IMR-90 (cell line): ENCODE measurements around the gene PHF21B. TPM values are rescaled to one million over a fixed set of nuclear protein-coding genes. Genes with fewer than 3 reads are reported as not detected.

Source experiments
- ATAC-seq: fragments of 200-7000 bp; cut with Tn5 transposase; 2 replicates; pipeline ENCODE4 v1.9.1; 2020; ENCODE audit warnings: low read depth, mild to moderate bottlenecking, moderate library complexity
- BruUV-seq: library from RNA; stranded (reverse); fragments of 400-500 nt; replicated peaks from 2 replicates; lab custom pipeline; 2021; lab: Mats Ljungman, UMichigan
- CTCF ChIA-PET: fragments of 300-600 bp; formaldehyde crosslinking; extraction: SDS; loops from one replicate; lab custom pipeline; 2021; ENCODE audit warnings: antibody characterized with exemption; lab: Yijun Ruan, JAX
- POLR2A ChIA-PET: fragments of 300-600 bp; sonication (Branson Sonifier 250); formaldehyde crosslinking; loops from one replicate; lab custom pipeline; 2022; ENCODE audit warnings: antibody characterized with exemption; ENCODE audit not compliant: unreplicated experiment; lab: Charles Lee
- DNase-seq: peaks from one replicate; pipeline ENCODE4 v3.0.0; 2013
- H2AFZ ChIP-seq: replicated peaks from 2 replicates; pipeline ENCODE3; 2013; ENCODE audit warnings: low read length, mild to moderate bottlenecking; ENCODE audit not compliant: poor library complexity
- H2AK5ac ChIP-seq: 2 replicates; pipeline ENCODE4 v1.6.1; 2013; ENCODE audit warnings: low read depth, low read length, inconsistent platforms
- H2AK9ac ChIP-seq: replicated peaks from 2 replicates; pipeline ENCODE3; 2013; ENCODE audit warnings: mild to moderate bottlenecking, low read depth, low read length, moderate library complexity; ENCODE audit not compliant: poor library complexity
- H2BK120ac ChIP-seq: 2 replicates; pipeline ENCODE4 v1.6.1; 2013; ENCODE audit warnings: low read depth, low read length, inconsistent platforms
- H2BK15ac ChIP-seq: 3 replicates; pipeline ENCODE4 v1.6.1; 2013; ENCODE audit warnings: low read depth, low read length, inconsistent platforms
- H2BK20ac ChIP-seq: 2 replicates; pipeline ENCODE4 v1.6.1; 2013; ENCODE audit warnings: low read depth, mild to moderate bottlenecking, inconsistent platforms, low read length, moderate library complexity
- H2BK5ac ChIP-seq: 2 replicates; pipeline ENCODE4 v1.6.1; 2013; ENCODE audit warnings: mild to moderate bottlenecking, low read depth, low read length, inconsistent platforms; ENCODE audit not compliant: poor library complexity, severe bottlenecking
- H3K14ac ChIP-seq: replicated peaks from 2 replicates; pipeline ENCODE4 v1.6.1; 2013; ENCODE audit warnings: low read depth, low read length, inconsistent platforms
- H3K18ac ChIP-seq: 2 replicates; pipeline ENCODE4 v1.6.1; 2013; ENCODE audit warnings: low read depth, low read length, control low read depth
- H3K23ac ChIP-seq: 2 replicates; pipeline ENCODE4 v1.6.1; 2013; ENCODE audit warnings: low read depth, low read length, inconsistent platforms
- H3K27ac ChIP-seq: 2 replicates; pipeline ENCODE4 v1.5.1; 2013; ENCODE audit warnings: mild to moderate bottlenecking, control low read depth, low read length; ENCODE audit not compliant: insufficient read depth
- H3K27me3 ChIP-seq: 2 replicates; pipeline ENCODE4 v1.6.1; 2013; ENCODE audit warnings: low read length; ENCODE audit not compliant: control insufficient read depth, insufficient read depth
- H3K36me3 ChIP-seq: 2 replicates; pipeline ENCODE4 v1.6.1; 2013; ENCODE audit warnings: low read length, mixed read lengths; ENCODE audit not compliant: control insufficient read depth, insufficient read depth
- H3K4ac ChIP-seq: 2 replicates; pipeline ENCODE4 v1.6.1; 2013; ENCODE audit warnings: low read depth, low read length, inconsistent platforms
- H3K4me1 ChIP-seq: 2 replicates; pipeline ENCODE4 v1.6.1; 2013; ENCODE audit warnings: low read length, mixed read lengths; ENCODE audit not compliant: control insufficient read depth, insufficient read depth
- H3K4me2 ChIP-seq: 2 replicates; pipeline ENCODE4 v1.6.1; 2013; ENCODE audit warnings: low read depth, mild to moderate bottlenecking, control low read depth, low read length, moderate library complexity
- H3K4me3 ChIP-seq: 2 replicates; pipeline ENCODE4 v1.5.1; 2013; ENCODE audit warnings: low read depth, mild to moderate bottlenecking, control low read depth, low read length, moderate library complexity; ENCODE audit not compliant: insufficient read depth
- H3K56ac ChIP-seq: 2 replicates; pipeline ENCODE4 v1.6.1; 2013; ENCODE audit warnings: low read length, inconsistent platforms; ENCODE audit not compliant: insufficient read depth; ENCODE audit errors: extremely low read depth
- H3K79me1 ChIP-seq, 2 experiments: 2 replicates each; pipeline ENCODE4 v1.6.1; 2013; ENCODE audit warnings: low read length in 2 of 2, inconsistent platforms in 1 of 2, low read depth in 1 of 2
- H3K9ac ChIP-seq: 2 replicates; pipeline ENCODE4 v1.6.1; 2013; ENCODE audit warnings: low read depth, low read length, control low read depth
- H3K9me1 ChIP-seq: 2 replicates; pipeline ENCODE4 v1.6.1; 2013; ENCODE audit warnings: low read length, inconsistent platforms; ENCODE audit not compliant: insufficient read depth
- H3K9me3 ChIP-seq: 2 replicates; pipeline ENCODE4 v1.6.1; 2013; ENCODE audit warnings: low read length; ENCODE audit not compliant: control insufficient read depth, insufficient read depth
- H4K20me1 ChIP-seq: 2 replicates; pipeline ENCODE4 v1.6.1; 2013; ENCODE audit warnings: low read length, inconsistent platforms; ENCODE audit not compliant: insufficient read depth
- H4K5ac ChIP-seq: 2 replicates; pipeline ENCODE4 v1.6.1; 2013; ENCODE audit warnings: mild to moderate bottlenecking, low read depth, low read length, control low read depth
- H4K8ac ChIP-seq, 2 experiments: 2 replicates each; pipeline ENCODE4 v1.6.1; 2013; ENCODE audit warnings: low read depth in 2 of 2, low read length in 2 of 2, control low read depth in 1 of 2, inconsistent platforms in 1 of 2
- H4K91ac ChIP-seq: 2 replicates; pipeline ENCODE4 v1.6.1; 2013; ENCODE audit warnings: low read depth, low read length, inconsistent platforms; ENCODE audit not compliant: insufficient read depth
- BHLHE40 ChIP-seq: fragments of 150-350 bp; IDR thresholded peaks from 2 replicates; pipeline ENCODE4 v1.6.1; 2016; ENCODE audit warnings: mild to moderate bottlenecking, low read depth, low read length
- CEBPB ChIP-seq: IDR thresholded peaks from 2 replicates; pipeline ENCODE4 v1.6.1; 2012; ENCODE audit warnings: low read depth, low read length, improper control_type of control experiment
- CHD1 ChIP-seq: IDR thresholded peaks from 2 replicates; pipeline ENCODE4 v1.6.1; 2012; ENCODE audit warnings: low read depth, low read length, improper control_type of control experiment
- CTCF ChIP-seq: conservative IDR thresholded peaks from 2 replicates; pipeline ENCODE4 v1.5.1; 2012; ENCODE audit warnings: mild to moderate bottlenecking, low read depth, low read length, improper control_type of control experiment
- FOS ChIP-seq: fragments of 150-350 bp; IDR thresholded peaks from 2 replicates; pipeline ENCODE4 v1.6.1; 2016; ENCODE audit warnings: low read depth, low read length
- MAFK ChIP-seq: IDR thresholded peaks from 2 replicates; pipeline ENCODE4 v1.6.1; 2012; ENCODE audit warnings: low read depth, low read length, improper control_type of control experiment
- MAZ ChIP-seq: IDR thresholded peaks from 2 replicates; pipeline ENCODE4 v1.6.1; 2012; ENCODE audit warnings: low read depth, mild to moderate bottlenecking, low read length, improper control_type of control experiment, moderate library complexity, borderline replicate concordance
- POLR2A ChIP-seq: IDR thresholded peaks from 2 replicates; pipeline ENCODE4 v1.6.1; 2012; ENCODE audit warnings: mild to moderate bottlenecking, low read depth, low read length
- RAD21 ChIP-seq: IDR thresholded peaks from 2 replicates; pipeline ENCODE4 v1.6.1; 2012; ENCODE audit warnings: low read length, improper control_type of control experiment
- RCOR1 ChIP-seq: IDR thresholded peaks from 2 replicates; pipeline ENCODE4 v1.6.1; 2012; ENCODE audit warnings: mild to moderate bottlenecking, low read length, improper control_type of control experiment; ENCODE audit not compliant: insufficient replicate concordance
- RFX5 ChIP-seq: IDR thresholded peaks from 2 replicates; pipeline ENCODE4 v1.8.0; 2012; ENCODE audit warnings: low read depth, mild to moderate bottlenecking, low read length, moderate library complexity
- whole genome bisulfite sequencing, 2 experiments: methylation state at CpG; one replicate each; pipeline versions ENCODE4 v1.1.5 to v1.1.7; 2013; ENCODE audit warnings: missing lambda C conversion rate in 2 of 2; ENCODE audit not compliant: insufficient read length in 1 of 2; ENCODE audit errors: extremely low coverage in 2 of 2; 5-methylcytosine and 5-hydroxymethylcytosine counted together
- dilution Hi-C: fragments of 300-500 bp; cut with HindIII; formaldehyde crosslinking; loops from one replicate; pipeline ENCODE4 v1.14.3; 2018; ENCODE audit warnings: low sequenced_read_pairs; ENCODE audit not compliant: unreplicated experiment
- in situ Hi-C: fragments of 300-500 bp; cut with MboI; formaldehyde crosslinking; loops from 3 replicates; pipeline ENCODE4 v1.14.3; 2019; ENCODE audit warnings: low sequenced_read_pairs, inconsistent platforms, mixed read lengths
- intact Hi-C: fragments of 100-400 bp; cut with micrococcal nuclease; formaldehyde crosslinking; loops from 2 replicates; pipeline ENCODE4 v1.10.0; 2022
- polyA plus RNA-seq, 3 experiments: library from polyadenylated mRNA; depleted of rRNA; stranded (reverse); fragments of >200 nt; gene quantifications; 2 replicates each; pipeline ENCODE4 v1.2.3, GENCODE V29; 2012; ENCODE audit warnings: low replicate concordance in 1 of 3
- total RNA-seq: library from RNA; depleted of rRNA; stranded (reverse); fragments of >200 nt; gene quantifications from 2 replicates; pipeline ENCODE4 v1.2.3, GENCODE V29; 2012
- TF ChIP-seq, protein P1 (sequence below): fragments of 150-350 bp; IDR thresholded peaks from 2 replicates; pipeline ENCODE4 v1.6.1; 2017; ENCODE audit warnings: mild to moderate bottlenecking, antibody characterized with exemption, low read length, low read depth
- TF ChIP-seq, protein P2 (sequence below): fragments of 150-350 bp; IDR thresholded peaks from 2 replicates; pipeline ENCODE4 v1.6.1; 2016; ENCODE audit warnings: low read depth, mild to moderate bottlenecking, low read length, moderate library complexity, borderline replicate concordance

Gene PHF21B
- total and polyA plus RNA-seq, 2 of the 4 experiments (the other 2 are of a cell fraction), result 0.02 TPM; not detected in 1

GRCh38 chr22:44920183-44920582 is 89.6 kb downstream of the PHF21B start:
- H3K4ac ChIP-seq, result no peak overlapping the region
- no peak overlapping the region for H2BK5ac ChIP-seq
- no peaks in the 10 kb centered on the region for H4K20me1 ChIP-seq
- ATAC-seq (no peak), DNase-seq (no peak)
- TF ChIP-seq, protein P1, sequence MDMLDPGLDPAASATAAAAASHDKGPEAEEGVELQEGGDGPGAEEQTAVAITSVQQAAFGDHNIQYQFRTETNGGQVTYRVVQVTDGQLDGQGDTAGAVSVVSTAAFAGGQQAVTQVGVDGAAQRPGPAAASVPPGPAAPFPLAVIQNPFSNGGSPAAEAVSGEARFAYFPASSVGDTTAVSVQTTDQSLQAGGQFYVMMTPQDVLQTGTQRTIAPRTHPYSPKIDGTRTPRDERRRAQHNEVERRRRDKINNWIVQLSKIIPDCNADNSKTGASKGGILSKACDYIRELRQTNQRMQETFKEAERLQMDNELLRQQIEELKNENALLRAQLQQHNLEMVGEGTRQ, result no peak
- no peak for TF ChIP-seq CHD1
- no peak for TF ChIP-seq BHLHE40
- no peak for TF ChIP-seq CEBPB
- TF ChIP-seq RFX5, result no peak
- TF ChIP-seq POLR2A, result no peak
- TF ChIP-seq, protein P2, sequence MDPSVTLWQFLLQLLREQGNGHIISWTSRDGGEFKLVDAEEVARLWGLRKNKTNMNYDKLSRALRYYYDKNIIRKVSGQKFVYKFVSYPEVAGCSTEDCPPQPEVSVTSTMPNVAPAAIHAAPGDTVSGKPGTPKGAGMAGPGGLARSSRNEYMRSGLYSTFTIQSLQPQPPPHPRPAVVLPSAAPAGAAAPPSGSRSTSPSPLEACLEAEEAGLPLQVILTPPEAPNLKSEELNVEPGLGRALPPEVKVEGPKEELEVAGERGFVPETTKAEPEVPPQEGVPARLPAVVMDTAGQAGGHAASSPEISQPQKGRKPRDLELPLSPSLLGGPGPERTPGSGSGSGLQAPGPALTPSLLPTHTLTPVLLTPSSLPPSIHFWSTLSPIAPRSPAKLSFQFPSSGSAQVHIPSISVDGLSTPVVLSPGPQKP, result no peak
- no peak for TF ChIP-seq CTCF
- no peak for TF ChIP-seq RAD21
- TF ChIP-seq RCOR1, result no peak
- TF ChIP-seq FOS, result no peak
- no peak for TF ChIP-seq MAZ
- TF ChIP-seq MAFK, result no peak
- no peak overlapping the region for H4K5ac ChIP-seq
- no peak overlapping the region for H3K9ac ChIP-seq
- H2BK20ac ChIP-seq, result no peak overlapping the region
- dilution Hi-C loops, result no loop called here
- H3K18ac ChIP-seq, result no peak overlapping the region
- BruUV-seq, result no TSS peak
- H2AK5ac ChIP-seq, result no peak overlapping the region
- no peaks in the 10 kb centered on the region for H3K36me3 ChIP-seq
- H3K79me1 ChIP-seq, result no peaks in the 10 kb centered on the region
- no peak overlapping the region for H2AK9ac ChIP-seq
- H3K9me1 ChIP-seq, result no peaks in the 10 kb centered on the region
- H3K27ac ChIP-seq, result no peak overlapping the region
- H3K23ac ChIP-seq, result no peak overlapping the region
- no CpG with 5 or more reads among the region's 14 CpGs for WGBS, 2 experiments
- H2AFZ ChIP-seq, result no peak overlapping the region
- H3K4me1 ChIP-seq, result no peaks in the 10 kb centered on the region
- H3K4me3 ChIP-seq, result no peak overlapping the region
- H3K14ac ChIP-seq, result no peak overlapping the region
- H4K8ac ChIP-seq, result no peak overlapping the region
- no peak overlapping the region for H3K56ac ChIP-seq
- no peak overlapping the region for H4K91ac ChIP-seq
- no peaks in the 10 kb centered on the region for H3K9me3 ChIP-seq
- in situ Hi-C loops, result no loop called here
- ChIA-PET POLR2A (no interaction called here), CTCF (no interaction called here)
- intact Hi-C loops, result no loop called here
- H2BK15ac ChIP-seq, result no peak overlapping the region
- no peaks in the 10 kb centered on the region; the same call in 1 of the 2 replicates for H3K27me3 ChIP-seq
- no peak overlapping the region for H2BK120ac ChIP-seq
- H3K4me2 ChIP-seq, result no peak overlapping the region
